HepG2 (cell line): Measurements from ENCODE around the gene PYGB. TPM values are rescaled to one million over a fixed set of nuclear protein-coding genes. Genes with fewer than 3 reads are reported as not detected.

Experiments used
- ARNTL ChIP-seq: sonication (generic); formaldehyde crosslinking; IDR thresholded peaks from 2 replicates; pipeline ENCODE4 v1.4.0; 2020; ENCODE audit warnings: mild to moderate bottlenecking, missing genetic modification reagents
- HDAC2 ChIP-seq: sonication (generic); formaldehyde crosslinking; IDR thresholded peaks from 2 replicates; pipeline ENCODE4 v1.4.0; 2020; ENCODE audit warnings: missing genetic modification reagents
- HIVEP1 ChIP-seq: sonication (generic); formaldehyde crosslinking; IDR thresholded peaks from 2 replicates; pipeline ENCODE4 v1.4.0; 2020; ENCODE audit warnings: mild to moderate bottlenecking, missing genetic modification reagents
- ISL2 ChIP-seq: sonication (generic); formaldehyde crosslinking; IDR thresholded peaks from 2 replicates; pipeline ENCODE4 v1.5.0; 2020; ENCODE audit warnings: missing genetic modification reagents
- MED8 ChIP-seq: sonication (generic); formaldehyde crosslinking; IDR thresholded peaks from 2 replicates; pipeline ENCODE4 v1.8.1; 2023; ENCODE audit warnings: mild to moderate bottlenecking, missing genetic modification reagents; ENCODE audit not compliant: insufficient replicate concordance
- MEIS1 ChIP-seq: sonication (generic); formaldehyde crosslinking; IDR thresholded peaks from 2 replicates; pipeline ENCODE4 v1.9.0; 2021; ENCODE audit warnings: mild to moderate bottlenecking, missing genetic modification reagents, moderate library complexity, borderline replicate concordance
- SNAI1 ChIP-seq: sonication (generic); formaldehyde crosslinking; IDR thresholded peaks from 2 replicates; pipeline ENCODE4 v1.5.0; 2020; ENCODE audit warnings: mild to moderate bottlenecking, missing genetic modification reagents, borderline replicate concordance
- TARDBP ChIP-seq: sonication (generic); formaldehyde crosslinking; IDR thresholded peaks from 2 replicates; pipeline ENCODE4 v1.8.0; 2022; ENCODE audit warnings: mild to moderate bottlenecking, missing genetic modification reagents
- ZBTB42 ChIP-seq: sonication (generic); formaldehyde crosslinking; IDR thresholded peaks from 2 replicates; pipeline ENCODE4 v1.5.0; 2020; ENCODE audit warnings: mild to moderate bottlenecking, missing genetic modification reagents
- ZKSCAN1 ChIP-seq: fragments of 150-350 bp; IDR thresholded peaks from 2 replicates; pipeline ENCODE4 v1.6.1; 2014; ENCODE audit warnings: low read length
- ZKSCAN8 ChIP-seq: IDR thresholded peaks from 2 replicates; pipeline ENCODE4 v1.6.1; 2016; ENCODE audit warnings: borderline replicate concordance, missing genetic modification reagents, missing compliant biosample characterization
- ZNF17 ChIP-seq: sonication (generic); formaldehyde crosslinking; IDR thresholded peaks from 2 replicates; pipeline ENCODE4 v1.5.0; 2020; ENCODE audit warnings: mild to moderate bottlenecking, missing genetic modification reagents
- ZNF547 ChIP-seq: sonication (generic); formaldehyde crosslinking; IDR thresholded peaks from 2 replicates; pipeline ENCODE4 v1.5.1; 2020; ENCODE audit warnings: mild to moderate bottlenecking, missing genetic modification reagents
- ZNF562 ChIP-seq: sonication (generic); formaldehyde crosslinking; IDR thresholded peaks from 2 replicates; pipeline ENCODE4 v1.8.0; 2022; ENCODE audit warnings: missing genetic modification reagents, borderline replicate concordance
- ZNF788 ChIP-seq: sonication (generic); formaldehyde crosslinking; IDR thresholded peaks from 2 replicates; pipeline ENCODE4 v1.5.0; 2020; ENCODE audit warnings: mild to moderate bottlenecking, missing genetic modification reagents, borderline replicate concordance
- ZNF879 ChIP-seq: sonication (generic); formaldehyde crosslinking; IDR thresholded peaks from 2 replicates; pipeline ENCODE4 v1.8.1; 2023; ENCODE audit warnings: missing genetic modification reagents
- ZNF883 ChIP-seq: sonication (generic); formaldehyde crosslinking; IDR thresholded peaks from 2 replicates; pipeline ENCODE4 v1.5.1; 2020; ENCODE audit warnings: mild to moderate bottlenecking, missing genetic modification reagents; ENCODE audit errors: not compliant biosample characterization
- polyA plus RNA-seq, 8 experiments: library from polyadenylated mRNA; depleted of rRNA in 3 of 8; stranded (reverse) in 7 of 8; unstranded in 1 of 8; fragments of >200 nt; fragmentation: Illumina TruSeq in 4 of 8; extraction: Trizol in 4 of 8; gene quantifications; 2 replicates each; pipeline versions ENCODE4 v1.2.1 to v1.2.3, GENCODE V29; 2011 to 2016; ENCODE audit warnings: low read depth in 4 of 8, missing spikeins in 1 of 8, mixed read lengths in 1 of 8; ENCODE audit not compliant: insufficient read depth in 1 of 8
- total RNA-seq, 5 experiments: library from RNA; depleted of rRNA; stranded (reverse); fragments of >200 nt; fragmentation: Illumina TruSeq; extraction: Trizol; gene quantifications; 2 replicates each; pipeline ENCODE4 v1.2.3, GENCODE V29; 2016; ENCODE audit warnings: low read depth in 1 of 5
- TF ChIP-seq, protein P1 (sequence below): sonication (generic); formaldehyde crosslinking; IDR thresholded peaks from 2 replicates; pipeline ENCODE4 v1.5.1; 2020; ENCODE audit warnings: mild to moderate bottlenecking, missing genetic modification reagents, moderate library complexity
- TF ChIP-seq, protein P2 (sequence below): sonication (generic); formaldehyde crosslinking; IDR thresholded peaks from 2 replicates; pipeline ENCODE4 v1.4.0; 2020; ENCODE audit warnings: missing genetic modification reagents
- TF ChIP-seq, protein P3 (sequence below), 2 experiments: sonication (generic) in 1 of 2; formaldehyde crosslinking in 1 of 2; IDR thresholded peaks; 2 replicates each; pipeline versions ENCODE4 v1.4.0 to v1.6.1; 2016 to 2020; ENCODE audit warnings: borderline replicate concordance in 1 of 2, low read depth in 1 of 2, mild to moderate bottlenecking in 1 of 2, missing genetic modification reagents in 1 of 2
- TF ChIP-seq, protein P4 (sequence below): sonication (generic); formaldehyde crosslinking; IDR thresholded peaks from 2 replicates; pipeline ENCODE4 v1.8.1; 2022; ENCODE audit warnings: mild to moderate bottlenecking, missing genetic modification reagents

PYGB gene
- total and polyA plus RNA-seq, 2 of the 13 experiments (the other 11 are each of a cell fraction or from before 2014, with no cell fraction given), result 24.2 to 86.3 TPM

DNA sequence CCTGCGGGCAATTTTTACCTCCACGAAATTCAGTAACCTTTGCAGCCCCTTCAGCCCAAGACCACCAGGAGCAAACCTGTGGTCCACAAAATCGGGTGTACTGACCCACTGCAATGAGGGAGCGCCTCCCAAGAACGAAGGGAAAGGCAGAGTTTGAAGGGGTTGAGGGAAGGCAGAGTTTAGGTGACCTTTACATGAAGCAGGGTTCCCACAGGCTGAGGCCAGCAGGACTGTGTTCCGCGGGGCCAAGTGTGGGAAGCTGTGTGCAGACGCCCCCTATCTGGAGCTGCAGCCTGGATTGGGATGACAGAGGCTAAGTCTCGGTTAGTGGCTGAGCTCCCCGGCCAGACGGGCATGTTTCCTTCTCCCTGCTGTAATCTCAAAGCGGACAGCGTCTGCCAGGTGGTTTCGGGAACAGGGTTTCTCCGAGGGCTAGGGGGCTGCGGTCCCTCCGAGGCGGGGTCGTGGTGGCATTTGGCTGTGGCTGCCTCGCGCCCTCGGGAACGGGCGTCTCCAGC lies 826 bp upstream of the PYGB start (continued):
- TF ChIP-seq, protein P1, sequence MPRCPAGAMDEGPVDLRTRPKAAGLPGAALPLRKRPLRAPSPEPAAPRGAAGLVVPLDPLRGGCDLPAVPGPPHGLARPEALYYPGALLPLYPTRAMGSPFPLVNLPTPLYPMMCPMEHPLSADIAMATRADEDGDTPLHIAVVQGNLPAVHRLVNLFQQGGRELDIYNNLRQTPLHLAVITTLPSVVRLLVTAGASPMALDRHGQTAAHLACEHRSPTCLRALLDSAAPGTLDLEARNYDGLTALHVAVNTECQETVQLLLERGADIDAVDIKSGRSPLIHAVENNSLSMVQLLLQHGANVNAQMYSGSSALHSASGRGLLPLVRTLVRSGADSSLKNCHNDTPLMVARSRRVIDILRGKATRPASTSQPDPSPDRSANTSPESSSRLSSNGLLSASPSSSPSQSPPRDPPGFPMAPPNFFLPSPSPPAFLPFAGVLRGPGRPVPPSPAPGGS, result 0 out of 2 replicates have a peak, but pooled peaks have one; percentile 28
- TF ChIP-seq, protein P2, sequence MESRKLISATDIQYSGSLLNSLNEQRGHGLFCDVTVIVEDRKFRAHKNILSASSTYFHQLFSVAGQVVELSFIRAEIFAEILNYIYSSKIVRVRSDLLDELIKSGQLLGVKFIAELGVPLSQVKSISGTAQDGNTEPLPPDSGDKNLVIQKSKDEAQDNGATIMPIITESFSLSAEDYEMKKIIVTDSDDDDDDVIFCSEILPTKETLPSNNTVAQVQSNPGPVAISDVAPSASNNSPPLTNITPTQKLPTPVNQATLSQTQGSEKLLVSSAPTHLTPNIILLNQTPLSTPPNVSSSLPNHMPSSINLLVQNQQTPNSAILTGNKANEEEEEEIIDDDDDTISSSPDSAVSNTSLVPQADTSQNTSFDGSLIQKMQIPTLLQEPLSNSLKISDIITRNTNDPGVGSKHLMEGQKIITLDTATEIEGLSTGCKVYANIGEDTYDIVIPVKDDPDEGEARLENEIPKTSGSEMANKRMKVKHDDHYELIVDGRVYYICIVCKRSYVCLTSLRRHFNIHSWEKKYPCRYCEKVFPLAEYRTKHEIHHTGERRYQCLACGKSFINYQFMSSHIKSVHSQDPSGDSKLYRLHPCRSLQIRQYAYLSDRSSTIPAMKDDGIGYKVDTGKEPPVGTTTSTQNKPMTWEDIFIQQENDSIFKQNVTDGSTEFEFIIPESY (CRISPR knock-in tag), result no peak
- TF ChIP-seq ZNF562 (CRISPR knock-in tag) (no peak), HDAC2 (CRISPR knock-in tag) (peak; percentile 43), ZNF879 (CRISPR knock-in tag) (peak; percentile 47), MEIS1 (peak; percentile 77; the same call in 1 of the 2 replicates), TARDBP (CRISPR knock-in tag) (no peak), SNAI1 (no peak; the same call in 1 of the 2 replicates), ZNF17 (CRISPR knock-in tag) (no peak), ZBTB42 (CRISPR knock-in tag) (no peak), ZNF788 (peak; percentile 52), ZKSCAN1 (no peak), ISL2 (CRISPR knock-in tag) (no peak; the same call in 1 of the 2 replicates), ARNTL (CRISPR knock-in tag) (peak; percentile 53; the same call in 1 of the 2 replicates), MED8 (CRISPR knock-in tag) (no peak), ZNF547 (CRISPR knock-in tag) (no peak), HIVEP1 (CRISPR knock-in tag) (peak; percentile 67), ZKSCAN8 (CRISPR knock-in tag) (no peak), ZNF883 (CRISPR knock-in tag) (no peak)
- TF ChIP-seq, protein P3, sequence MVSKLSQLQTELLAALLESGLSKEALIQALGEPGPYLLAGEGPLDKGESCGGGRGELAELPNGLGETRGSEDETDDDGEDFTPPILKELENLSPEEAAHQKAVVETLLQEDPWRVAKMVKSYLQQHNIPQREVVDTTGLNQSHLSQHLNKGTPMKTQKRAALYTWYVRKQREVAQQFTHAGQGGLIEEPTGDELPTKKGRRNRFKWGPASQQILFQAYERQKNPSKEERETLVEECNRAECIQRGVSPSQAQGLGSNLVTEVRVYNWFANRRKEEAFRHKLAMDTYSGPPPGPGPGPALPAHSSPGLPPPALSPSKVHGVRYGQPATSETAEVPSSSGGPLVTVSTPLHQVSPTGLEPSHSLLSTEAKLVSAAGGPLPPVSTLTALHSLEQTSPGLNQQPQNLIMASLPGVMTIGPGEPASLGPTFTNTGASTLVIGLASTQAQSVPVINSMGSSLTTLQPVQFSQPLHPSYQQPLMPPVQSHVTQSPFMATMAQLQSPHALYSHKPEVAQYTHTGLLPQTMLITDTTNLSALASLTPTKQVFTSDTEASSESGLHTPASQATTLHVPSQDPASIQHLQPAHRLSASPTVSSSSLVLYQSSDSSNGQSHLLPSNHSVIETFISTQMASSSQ (IDR thresholded peaks at IDR 0.05; ENCODE audit: low read depth), result no peak
- TF ChIP-seq, protein P3 (CRISPR knock-in tag; IDR thresholded peaks at IDR 0.05; ENCODE audit: borderline replicate concordance), result no peak
- TF ChIP-seq, protein P4, sequence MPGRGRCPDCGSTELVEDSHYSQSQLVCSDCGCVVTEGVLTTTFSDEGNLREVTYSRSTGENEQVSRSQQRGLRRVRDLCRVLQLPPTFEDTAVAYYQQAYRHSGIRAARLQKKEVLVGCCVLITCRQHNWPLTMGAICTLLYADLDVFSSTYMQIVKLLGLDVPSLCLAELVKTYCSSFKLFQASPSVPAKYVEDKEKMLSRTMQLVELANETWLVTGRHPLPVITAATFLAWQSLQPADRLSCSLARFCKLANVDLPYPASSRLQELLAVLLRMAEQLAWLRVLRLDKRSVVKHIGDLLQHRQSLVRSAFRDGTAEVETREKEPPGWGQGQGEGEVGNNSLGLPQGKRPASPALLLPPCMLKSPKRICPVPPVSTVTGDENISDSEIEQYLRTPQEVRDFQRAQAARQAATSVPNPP (CRISPR knock-in tag), result no peak
